HepG2 (cell line): ENCODE results near the gene TNXB. TPM values are rescaled to one million over a fixed set of nuclear protein-coding genes. Genes with fewer than 3 reads are reported as not detected.
A peak's percentile ranks its signal among the peaks of the same experiment; 100 is the strongest.

Source experiments
- CEBPG ChIP-seq: IDR thresholded peaks from 2 replicates; pipeline ENCODE4 v1.6.1; 2016
- ERF ChIP-seq: IDR thresholded peaks from 2 replicates; pipeline ENCODE4 v1.6.1; 2018; ENCODE audit warnings: missing biosample characterization, missing genetic modification reagents
- FOXK2 ChIP-seq: fragments of 450-650 bp; IDR thresholded peaks from 2 replicates; pipeline ENCODE4 v1.6.1; 2016
- GABPA ChIP-seq, 2 experiments: IDR thresholded peaks; 2 replicates each; pipeline ENCODE4 v1.6.1; 2011 to 2016; ENCODE audit warnings: low read depth in 2 of 2, low read length in 1 of 2, missing biosample characterization in 1 of 2, missing genetic modification characterization in 1 of 2
- GATAD2A ChIP-seq: IDR thresholded peaks from 2 replicates; pipeline ENCODE4 v1.6.1; 2016
- HNRNPLL ChIP-seq: fragments of 200-400 bp; formaldehyde crosslinking; IDR thresholded peaks from 2 replicates; pipeline ENCODE4 v1.6.1; 2017; ENCODE audit warnings: mild to moderate bottlenecking, low read depth, low read length; ENCODE audit not compliant: poor library complexity, severe bottlenecking
- IRF1 ChIP-seq: sonication (generic); formaldehyde crosslinking; IDR thresholded peaks from 2 replicates; pipeline ENCODE4 v1.4.0; 2020; ENCODE audit warnings: low read depth, mild to moderate bottlenecking, missing genetic modification reagents
- KDM4B ChIP-seq: sonication (generic); formaldehyde crosslinking; IDR thresholded peaks from 2 replicates; pipeline ENCODE4 v1.4.0; 2020; ENCODE audit warnings: missing genetic modification reagents
- SIN3A ChIP-seq: IDR thresholded peaks from 2 replicates; pipeline ENCODE4 v1.6.1; 2011; ENCODE audit warnings: low read depth, mild to moderate bottlenecking, control low read depth, low read length, borderline replicate concordance
- SPEN ChIP-seq: sonication (generic); formaldehyde crosslinking; IDR thresholded peaks from 2 replicates; pipeline ENCODE4 v1.5.1; 2020; ENCODE audit warnings: low read depth, mild to moderate bottlenecking, missing genetic modification reagents
- SRSF9 ChIP-seq: fragments of 200-400 bp; formaldehyde crosslinking; IDR thresholded peaks from 2 replicates; pipeline ENCODE4 v1.6.1; 2018; ENCODE audit warnings: borderline replicate concordance, mild to moderate bottlenecking, low read depth, low read length; ENCODE audit not compliant: insufficient read depth, poor library complexity, severe bottlenecking
- TEAD3 ChIP-seq: optimal IDR thresholded peaks from 2 replicates; pipeline ENCODE3; 2016; ENCODE audit warnings: borderline replicate concordance
- UBTF ChIP-seq: sonication (generic); formaldehyde crosslinking; IDR thresholded peaks from 2 replicates; pipeline ENCODE4 v1.4.0; 2020; ENCODE audit warnings: mild to moderate bottlenecking, missing genetic modification reagents
- USF2 ChIP-seq, 2 experiments: sonication (generic) in 1 of 2; formaldehyde crosslinking in 1 of 2; IDR thresholded peaks; 2 replicates each; pipeline versions ENCODE4 v1.5.1 to v1.6.1; 2011 to 2020; ENCODE audit warnings: borderline replicate concordance in 1 of 2, low read depth in 1 of 2, low read length in 1 of 2, mild to moderate bottlenecking in 1 of 2, missing genetic modification reagents in 1 of 2, moderate library complexity in 1 of 2
- ZBTB46 ChIP-seq: sonication (generic); formaldehyde crosslinking; IDR thresholded peaks from 2 replicates; pipeline ENCODE4 v1.4.0; 2020; ENCODE audit warnings: mild to moderate bottlenecking, missing genetic modification reagents, borderline replicate concordance
- ZNF101 ChIP-seq: sonication (generic); formaldehyde crosslinking; IDR thresholded peaks from 2 replicates; pipeline ENCODE4 v1.4.0; 2020; ENCODE audit warnings: mild to moderate bottlenecking, low read depth, missing genetic modification reagents, borderline replicate concordance
- ZNF30 ChIP-seq: sonication (generic); formaldehyde crosslinking; IDR thresholded peaks from 2 replicates; pipeline ENCODE4 v1.5.0; 2020; ENCODE audit warnings: mild to moderate bottlenecking, missing genetic modification reagents
- ZNF431 ChIP-seq: sonication (generic); formaldehyde crosslinking; IDR thresholded peaks from 2 replicates; pipeline ENCODE4 v1.9.0; 2022; ENCODE audit warnings: missing genetic modification reagents, low read depth, mild to moderate bottlenecking, borderline replicate concordance
- ZSCAN21 ChIP-seq: sonication (generic); formaldehyde crosslinking; IDR thresholded peaks from 2 replicates; pipeline ENCODE4 v1.8.0; 2022; ENCODE audit warnings: mild to moderate bottlenecking, missing genetic modification reagents, moderate library complexity, borderline replicate concordance
- polyA plus RNA-seq, 8 experiments: library from polyadenylated mRNA; depleted of rRNA in 3 of 8; stranded (reverse) in 7 of 8; unstranded in 1 of 8; fragments of >200 nt; fragmentation: Illumina TruSeq in 4 of 8; extraction: Trizol in 4 of 8; gene quantifications; 2 replicates each; pipeline versions ENCODE4 v1.2.1 to v1.2.3, GENCODE V29; 2011 to 2016; ENCODE audit warnings: low read depth in 4 of 8, missing spikeins in 1 of 8, mixed read lengths in 1 of 8; ENCODE audit not compliant: insufficient read depth in 1 of 8
- total RNA-seq, 5 experiments: library from RNA; depleted of rRNA; stranded (reverse); fragments of >200 nt; fragmentation: Illumina TruSeq; extraction: Trizol; gene quantifications; 2 replicates each; pipeline ENCODE4 v1.2.3, GENCODE V29; 2016; ENCODE audit warnings: low read depth in 1 of 5

The TNXB gene
- total and polyA plus RNA-seq, 2 of the 13 experiments (the other 11 are each of a cell fraction or from before 2014, with no cell fraction given): 1.6 to 2.7 TPM

DNA sequence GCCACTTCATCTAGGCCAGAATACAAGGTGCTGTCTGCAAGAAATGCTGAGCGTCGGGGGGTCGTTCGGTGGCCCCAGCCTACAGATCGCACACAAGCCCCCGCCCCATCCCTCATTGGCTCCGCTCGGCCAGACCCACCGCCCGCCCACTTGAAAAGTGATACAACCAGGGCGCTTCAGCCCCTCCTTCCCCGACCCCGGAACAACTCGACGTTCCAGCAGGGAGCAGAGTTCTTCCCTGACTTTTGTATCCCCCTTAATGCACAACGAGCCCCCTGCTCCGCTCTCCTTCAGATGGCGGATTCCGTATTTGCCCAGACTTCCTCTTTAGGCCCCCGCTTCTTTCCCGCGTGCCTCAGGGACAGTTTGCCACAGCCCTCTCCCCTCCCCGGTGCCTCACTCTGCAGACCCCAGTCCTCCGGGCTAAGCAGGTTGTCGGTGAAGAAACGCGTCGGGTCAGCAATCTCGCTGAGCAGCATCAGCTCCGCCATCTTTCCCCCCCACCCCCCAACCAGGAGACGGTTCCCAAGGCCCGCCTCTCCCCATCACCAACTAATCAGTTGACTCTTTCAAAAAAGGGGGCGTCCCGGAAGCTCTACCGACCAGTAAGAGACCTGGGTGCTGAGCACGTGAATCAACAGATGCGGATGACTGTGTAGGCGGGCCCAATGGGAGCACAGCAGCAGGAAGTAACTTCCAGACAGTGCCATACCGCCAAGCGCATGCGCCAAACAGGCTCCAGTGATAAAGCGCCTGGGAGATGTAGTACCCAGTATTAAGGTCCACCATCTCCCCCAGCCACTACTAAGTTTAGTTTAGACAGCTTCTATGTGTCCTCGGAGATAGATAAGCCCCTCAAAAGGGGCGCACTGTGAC lies 18.8 kb upstream of the TNXB start, which contains the start of gene ATF6B (continued):
- peak; percentile 39 for TF ChIP-seq TEAD3 (CRISPR knock-in tag)
- TF ChIP-seq FOXK2: no peak
- TF ChIP-seq GATAD2A (CRISPR knock-in tag): no peak
- peak; percentile 56; the same call in 1 of the 2 replicates for TF ChIP-seq ERF (CRISPR knock-in tag)
- no peak for TF ChIP-seq ZNF101 (CRISPR knock-in tag)
- no peak for TF ChIP-seq ZNF431 (CRISPR knock-in tag)
- TF ChIP-seq ZSCAN21 (CRISPR knock-in tag): peak; percentile 80; the same call in 1 of the 2 replicates
- TF ChIP-seq UBTF: no peak
- TF ChIP-seq SRSF9: no peak
- TF ChIP-seq KDM4B (CRISPR knock-in tag): peak; percentile 33; the same call in 1 of the 2 replicates
- peak; percentile 86 for TF ChIP-seq USF2 (IDR thresholded peaks at IDR 0.05; ENCODE audit: low read depth, low read length)
- peak; percentile 86; the same call in 1 of the 2 replicates for TF ChIP-seq USF2 (CRISPR knock-in tag; IDR thresholded peaks at IDR 0.05; ENCODE audit: borderline replicate concordance)
- peak; percentile 61 for TF ChIP-seq SPEN (CRISPR knock-in tag)
- peak; percentile 33 for TF ChIP-seq HNRNPLL
- 0 out of 2 replicates have a peak, but pooled peaks have one; percentile 89 for TF ChIP-seq SIN3A
- peak; percentile 37 for TF ChIP-seq GABPA (IDR thresholded peaks at IDR 0.05; ENCODE audit: low read depth, low read length)
- peak; percentile 85 for TF ChIP-seq GABPA (CRISPR knock-in tag; IDR thresholded peaks at IDR 0.05; ENCODE audit: low read depth)
- 0 out of 2 replicates have a peak, but pooled peaks have one; percentile 57 for TF ChIP-seq IRF1 (CRISPR knock-in tag)
- TF ChIP-seq CEBPG: 0 out of 2 replicates have a peak, but pooled peaks have one; percentile 3
- TF ChIP-seq ZNF30 (CRISPR knock-in tag): no peak
- TF ChIP-seq ZBTB46 (CRISPR knock-in tag): peak; percentile 32; the same call in 1 of the 2 replicates
